ENCODE results near the gene TSHR.

GRCh38 chr14:80965037-80965436 is 9.6 kb downstream of the TSHR start:
- TF ChIP-seq POLR2A (IDR thresholded peaks at IDR 0.05) (no peak), CTCF (IDR thresholded peaks at IDR 0.05) (no peak)
